K562 treated with DMSO at 1 percent for 24 hours (cell line): Measurements from ENCODE around the gene TP53BP1. TPM values are rescaled to one million over a fixed set of nuclear protein-coding genes. Genes with fewer than 3 reads are reported as not detected.

Source experiments
- total RNA-seq: library from RNA; unstranded; fragments of 300-600 nt; gene quantifications from 2 replicates; pipeline ENCODE4 v1.2.3, GENCODE V29; 2022; ENCODE audit warnings: low read depth; ENCODE audit not compliant: insufficient read depth

Gene TP53BP1, protein sequence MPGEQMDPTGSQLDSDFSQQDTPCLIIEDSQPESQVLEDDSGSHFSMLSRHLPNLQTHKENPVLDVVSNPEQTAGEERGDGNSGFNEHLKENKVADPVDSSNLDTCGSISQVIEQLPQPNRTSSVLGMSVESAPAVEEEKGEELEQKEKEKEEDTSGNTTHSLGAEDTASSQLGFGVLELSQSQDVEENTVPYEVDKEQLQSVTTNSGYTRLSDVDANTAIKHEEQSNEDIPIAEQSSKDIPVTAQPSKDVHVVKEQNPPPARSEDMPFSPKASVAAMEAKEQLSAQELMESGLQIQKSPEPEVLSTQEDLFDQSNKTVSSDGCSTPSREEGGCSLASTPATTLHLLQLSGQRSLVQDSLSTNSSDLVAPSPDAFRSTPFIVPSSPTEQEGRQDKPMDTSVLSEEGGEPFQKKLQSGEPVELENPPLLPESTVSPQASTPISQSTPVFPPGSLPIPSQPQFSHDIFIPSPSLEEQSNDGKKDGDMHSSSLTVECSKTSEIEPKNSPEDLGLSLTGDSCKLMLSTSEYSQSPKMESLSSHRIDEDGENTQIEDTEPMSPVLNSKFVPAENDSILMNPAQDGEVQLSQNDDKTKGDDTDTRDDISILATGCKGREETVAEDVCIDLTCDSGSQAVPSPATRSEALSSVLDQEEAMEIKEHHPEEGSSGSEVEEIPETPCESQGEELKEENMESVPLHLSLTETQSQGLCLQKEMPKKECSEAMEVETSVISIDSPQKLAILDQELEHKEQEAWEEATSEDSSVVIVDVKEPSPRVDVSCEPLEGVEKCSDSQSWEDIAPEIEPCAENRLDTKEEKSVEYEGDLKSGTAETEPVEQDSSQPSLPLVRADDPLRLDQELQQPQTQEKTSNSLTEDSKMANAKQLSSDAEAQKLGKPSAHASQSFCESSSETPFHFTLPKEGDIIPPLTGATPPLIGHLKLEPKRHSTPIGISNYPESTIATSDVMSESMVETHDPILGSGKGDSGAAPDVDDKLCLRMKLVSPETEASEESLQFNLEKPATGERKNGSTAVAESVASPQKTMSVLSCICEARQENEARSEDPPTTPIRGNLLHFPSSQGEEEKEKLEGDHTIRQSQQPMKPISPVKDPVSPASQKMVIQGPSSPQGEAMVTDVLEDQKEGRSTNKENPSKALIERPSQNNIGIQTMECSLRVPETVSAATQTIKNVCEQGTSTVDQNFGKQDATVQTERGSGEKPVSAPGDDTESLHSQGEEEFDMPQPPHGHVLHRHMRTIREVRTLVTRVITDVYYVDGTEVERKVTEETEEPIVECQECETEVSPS (N-terminal part only)
- total RNA-seq, result 25.1 and 27.4 TPM in 2 replicates

DNA sequence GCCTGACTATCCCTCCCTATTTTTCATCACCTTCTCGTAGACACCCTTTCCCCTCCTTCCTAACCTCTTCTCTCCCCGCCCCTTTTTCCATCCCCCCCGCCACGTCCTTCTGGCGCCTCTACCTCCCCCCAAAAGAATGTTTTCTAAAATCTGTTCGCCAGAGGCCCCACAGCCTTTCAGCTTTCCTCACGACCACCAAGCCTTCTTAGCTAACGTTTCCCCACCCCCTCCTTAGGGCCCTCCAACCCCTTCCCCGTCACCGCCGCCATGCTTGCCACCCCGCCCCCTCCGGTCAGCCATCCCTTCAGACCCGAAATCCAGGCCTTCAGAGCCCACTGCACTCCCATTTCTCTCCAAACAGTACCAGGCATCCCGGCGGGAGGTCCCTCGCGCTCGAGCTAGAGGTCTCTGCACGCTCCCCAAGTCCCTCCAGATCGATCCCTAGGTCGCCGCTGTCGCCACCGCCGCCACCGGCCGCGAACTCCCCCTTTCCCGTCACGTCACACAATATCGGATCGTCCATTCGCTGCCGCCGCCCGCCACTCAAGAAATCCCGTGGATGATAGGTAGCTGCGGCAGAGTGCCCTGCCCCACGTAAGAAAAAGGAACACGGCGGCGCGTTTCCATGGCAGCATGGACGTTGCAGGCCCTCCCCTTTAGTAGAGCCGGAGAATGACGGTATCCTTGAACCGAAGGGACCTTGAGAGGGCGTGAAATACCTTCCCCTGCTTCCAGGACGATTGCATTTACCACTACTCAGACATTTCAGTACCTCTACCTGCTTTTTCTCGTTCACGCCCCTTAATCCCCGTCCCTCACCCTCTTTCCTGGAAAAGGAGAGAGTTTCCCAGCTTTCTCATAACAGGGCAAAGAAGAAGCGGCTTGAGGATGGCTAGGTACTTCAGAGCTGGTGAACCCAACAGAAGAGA, at the start of gene TP53BP1:
Gene TP53BP1, minus strand, starts transcription at position 484 of the 929 bp plus-strand sequence. Its CDS starts 113 bp downstream, at position 371.

DNA sequence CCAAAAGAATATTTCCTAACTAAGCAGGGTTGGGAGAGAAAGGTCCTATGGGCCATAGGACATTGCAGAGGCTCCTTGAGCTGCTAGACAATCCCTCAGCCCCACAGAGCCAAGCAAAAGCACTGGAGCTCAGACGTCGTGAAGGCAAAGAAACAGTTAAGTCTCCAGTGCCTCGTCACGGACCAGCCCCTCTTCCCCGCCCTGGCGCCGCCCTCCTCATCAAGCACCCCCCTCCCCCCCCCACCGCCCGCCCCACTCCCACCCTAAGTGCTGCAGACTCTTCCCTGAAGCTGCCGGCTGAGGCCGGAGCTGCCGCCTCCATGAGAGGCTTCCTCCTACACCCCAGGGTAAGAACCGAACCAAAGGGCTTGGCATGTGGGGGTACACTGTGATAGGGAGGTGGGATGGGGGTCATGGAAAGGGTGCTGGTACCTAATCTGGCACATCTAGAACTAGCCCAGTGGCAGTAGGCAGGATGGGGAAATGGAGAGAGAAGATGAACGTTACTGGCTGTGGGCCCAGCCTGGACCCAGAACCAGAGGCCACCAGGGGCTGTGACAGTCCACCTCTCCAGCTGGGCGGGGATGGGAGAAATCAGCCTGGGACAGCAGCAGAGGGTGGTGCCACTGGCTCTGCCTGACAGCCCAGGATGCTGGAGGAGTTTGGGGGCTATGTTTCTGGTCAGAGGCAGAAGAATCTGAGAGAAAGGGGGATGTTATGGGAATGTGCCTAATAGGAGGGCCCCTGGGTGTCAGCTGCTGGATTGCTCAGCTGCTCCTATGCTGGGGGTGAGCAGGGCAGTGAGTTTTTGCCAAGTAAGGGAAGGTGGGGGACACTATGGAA, 24.6 kb upstream of the TP53BP1 start, which contains the start of gene MAP1A:
Gene MAP1A, plus strand, starts transcription at position 255 of the 843 bp plus-strand sequence. CDS start 3,866 bp downstream, outside the sequence.

DNA sequence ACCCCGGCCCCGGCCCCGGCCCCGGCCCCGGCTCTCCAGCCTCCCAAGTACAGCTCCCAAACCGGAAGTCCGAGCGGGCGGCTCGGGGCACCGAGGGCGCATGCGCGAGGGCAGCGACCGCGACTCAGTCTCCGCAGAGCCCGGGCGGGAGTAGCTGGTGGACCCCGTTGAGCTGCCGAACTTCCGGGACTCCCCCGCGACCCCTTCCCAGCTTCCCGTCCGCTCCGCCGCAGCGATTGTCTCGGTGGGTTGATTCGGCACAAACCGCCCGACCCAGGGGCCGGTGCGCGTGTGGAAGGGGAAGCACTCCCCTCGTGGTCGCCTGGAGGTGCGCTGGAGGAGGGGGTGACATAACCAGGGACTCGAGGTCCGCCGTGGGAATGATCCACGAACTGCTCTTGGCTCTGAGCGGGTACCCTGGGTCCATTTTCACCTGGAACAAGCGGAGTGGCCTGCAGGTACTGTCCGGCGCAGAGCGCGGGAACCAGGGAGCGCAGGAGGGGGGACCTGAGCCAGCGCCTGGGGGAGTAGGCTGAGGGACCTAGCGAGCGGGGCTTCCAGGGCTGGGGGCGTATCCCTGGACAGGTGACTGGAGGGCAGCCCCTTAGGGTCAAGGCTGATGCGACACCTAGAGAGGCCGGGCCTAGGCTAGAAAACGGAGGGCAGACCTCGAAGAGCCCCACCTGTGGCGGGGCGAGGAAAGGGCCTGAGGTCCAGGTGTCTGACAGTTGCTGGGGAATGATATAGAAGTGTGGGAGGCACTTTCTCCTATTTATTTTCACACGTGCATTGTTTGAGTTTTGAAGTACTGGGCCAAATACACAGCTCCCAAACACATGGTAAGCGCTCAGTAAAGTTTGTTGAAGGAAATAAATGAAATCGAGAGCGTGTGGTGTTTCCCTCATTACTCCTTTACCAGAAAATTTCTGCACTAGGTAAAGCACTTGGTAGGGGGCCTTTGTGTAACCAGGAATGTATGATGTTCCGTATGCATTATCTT, 121.7 kb downstream of the TP53BP1 start, which contains the start of the genes TUBGCP4 and ZSCAN29:
Gene TUBGCP4, plus strand, starts transcription at position 127 of the 1,000 bp plus-strand sequence. Its CDS starts 254 bp downstream, at position 381.
Gene ZSCAN29, minus strand, starts transcription at position 69 of the 1,000 bp plus-strand sequence. CDS start 1,130 bp downstream, outside the sequence.

Other genes with a start within 250 kb of the TP53BP1 start
- gene TGM5, start 226.2 kb downstream of the TP53BP1 start, total RNA-seq, result not detected in 2 replicates
- gene TGM7, start 190.9 kb downstream of the TP53BP1 start, total RNA-seq, result not detected in 2 replicates
- 5.9 and 6.3 TPM in 2 replicates for gene LCMT2, start 162.6 kb downstream of the TP53BP1 start, total RNA-seq
- gene ZSCAN29, start 122.1 kb downstream of the TP53BP1 start, total RNA-seq, result 16.4 and 19.4 TPM in 2 replicates
- gene TUBGCP4, start 122.1 kb downstream of the TP53BP1 start, total RNA-seq, result 24.6 and 27.8 TPM in 2 replicates
- 24.5 and 26.4 TPM in 2 replicates for gene MAP1A, start 24.5 kb upstream of the TP53BP1 start, total RNA-seq
- gene PPIP5K1, start 97.1 kb upstream of the TP53BP1 start, total RNA-seq, result 28.3 and 35.7 TPM in 2 replicates
- gene CKMT1B, start 100.9 kb upstream of the TP53BP1 start, total RNA-seq, result 1.1 and 2.4 TPM in 2 replicates
- 0.13 TPM in 1 of 2 replicates, not detected in the other for gene STRC, start 125.6 kb upstream of the TP53BP1 start, total RNA-seq
- gene CATSPER2, start 155.7 kb upstream of the TP53BP1 start, total RNA-seq, result 1.2 and 1.5 TPM in 2 replicates
- gene CKMT1A, start 200.7 kb upstream of the TP53BP1 start, total RNA-seq, result 0.63 and 1.1 TPM in 2 replicates